Stomach (tissue), 4 donors: ENCODE data around the gene PHYHD1.

ENCODE experiments used
- POLR2AphosphoS5 ChIP-seq, 3 donors: sonication (generic); formaldehyde crosslinking; IDR thresholded peaks; one replicate each; pipeline ENCODE4 v1.6.1; 2016; ENCODE audit warnings: antibody characterized with exemption in 3 of 3
- TF ChIP-seq, protein P1 (sequence below), 7 experiments: fragments of 450-650 bp in 4 of 7; fragments of 200-600 bp in 3 of 7; sonication (generic) in 3 of 7; IDR thresholded peaks; one replicate each; pipeline ENCODE4 v1.5.1; 2016 to 2019; ENCODE audit warnings: antibody characterized with exemption in 7 of 7, control low read depth in 2 of 7, mild to moderate bottlenecking in 1 of 7

DNA sequence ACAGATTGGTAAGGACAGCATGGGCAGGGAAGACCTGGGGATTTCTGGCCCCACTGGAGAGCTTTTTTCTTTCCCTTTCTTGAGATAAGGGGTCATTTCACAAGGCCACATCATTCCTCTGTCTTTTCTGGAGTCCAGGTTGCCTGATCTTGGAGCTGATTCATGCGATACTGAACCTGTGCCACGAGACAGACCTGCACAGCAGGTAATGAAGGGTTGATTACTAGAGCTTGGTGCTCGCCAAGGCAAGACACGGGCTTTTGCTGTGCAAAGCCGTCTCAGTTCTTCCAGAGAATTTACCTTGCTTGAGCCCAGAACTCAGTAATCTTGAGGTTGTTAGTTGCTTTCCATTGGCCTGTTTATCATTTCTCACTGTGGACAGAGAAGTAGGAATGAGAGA lies 65.9 kb downstream of the PHYHD1 start:
- TF ChIP-seq, protein P1, sequence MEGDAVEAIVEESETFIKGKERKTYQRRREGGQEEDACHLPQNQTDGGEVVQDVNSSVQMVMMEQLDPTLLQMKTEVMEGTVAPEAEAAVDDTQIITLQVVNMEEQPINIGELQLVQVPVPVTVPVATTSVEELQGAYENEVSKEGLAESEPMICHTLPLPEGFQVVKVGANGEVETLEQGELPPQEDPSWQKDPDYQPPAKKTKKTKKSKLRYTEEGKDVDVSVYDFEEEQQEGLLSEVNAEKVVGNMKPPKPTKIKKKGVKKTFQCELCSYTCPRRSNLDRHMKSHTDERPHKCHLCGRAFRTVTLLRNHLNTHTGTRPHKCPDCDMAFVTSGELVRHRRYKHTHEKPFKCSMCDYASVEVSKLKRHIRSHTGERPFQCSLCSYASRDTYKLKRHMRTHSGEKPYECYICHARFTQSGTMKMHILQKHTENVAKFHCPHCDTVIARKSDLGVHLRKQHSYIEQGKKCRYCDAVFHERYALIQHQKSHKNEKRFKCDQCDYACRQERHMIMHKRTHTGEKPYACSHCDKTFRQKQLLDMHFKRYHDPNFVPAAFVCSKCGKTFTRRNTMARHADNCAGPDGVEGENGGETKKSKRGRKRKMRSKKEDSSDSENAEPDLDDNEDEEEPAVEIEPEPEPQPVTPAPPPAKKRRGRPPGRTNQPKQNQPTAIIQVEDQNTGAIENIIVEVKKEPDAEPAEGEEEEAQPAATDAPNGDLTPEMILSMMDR (IDR thresholded peaks at IDR 0.05) = no peak
- no peak for TF ChIP-seq POLR2AphosphoS5 (IDR thresholded peaks at IDR 0.05)
